Aorta (tissue), 5 donors: Measurements from ENCODE around the gene RPS25. TPM values are rescaled to one million over a fixed set of nuclear protein-coding genes. Genes with fewer than 3 reads are reported as not detected.
"Not testable (repeated sequence)": the region's sequence is repeated elsewhere in the genome, so short reads cannot be mapped to it uniquely, and the experiment has no call there.

ENCODE experiments used
- ATAC-seq: fragments of 200-7000 bp; cut with Tn5 transposase; one replicate; pipeline ENCODE4 v1.9.1; 2022; ENCODE audit warnings: moderate library complexity; ENCODE audit not compliant: low FRiP score
- DNase-seq, 2 donors: peaks; one replicate each; pipeline ENCODE4 v3.0.0-alpha.2; 2020
- H3K27ac ChIP-seq, 2 donors: one replicate each; pipeline ENCODE4 v1.5.1; 2013; ENCODE audit warnings: low read length in 2 of 2, mild to moderate bottlenecking in 2 of 2, moderate library complexity in 2 of 2, control low read depth in 1 of 2, inconsistent platforms in 1 of 2, low read depth in 1 of 2
- H3K27me3 ChIP-seq, 2 donors: one replicate each; pipeline ENCODE4 v1.6.1; 2013; ENCODE audit warnings: control low read depth in 1 of 2, low read length in 1 of 2, mild to moderate bottlenecking in 1 of 2, moderate library complexity in 1 of 2; ENCODE audit not compliant: insufficient read depth in 2 of 2, control insufficient read depth in 1 of 2
- H3K36me3 ChIP-seq, 2 donors: one replicate each; pipeline ENCODE4 v1.6.1; 2013; ENCODE audit warnings: control low read depth in 1 of 2, low read length in 1 of 2, mild to moderate bottlenecking in 1 of 2; ENCODE audit not compliant: insufficient read depth in 2 of 2, control insufficient read depth in 1 of 2
- H3K4me1 ChIP-seq, 2 donors: one replicate each; pipeline ENCODE4 v1.6.1; 2013; ENCODE audit warnings: low read length in 2 of 2, control low read depth in 1 of 2, mild to moderate bottlenecking in 1 of 2, moderate library complexity in 1 of 2; ENCODE audit not compliant: insufficient read depth in 2 of 2, control insufficient read depth in 1 of 2
- H3K4me3 ChIP-seq, 2 donors: one replicate each; pipeline ENCODE4 v1.5.1; 2013; ENCODE audit warnings: low read length in 2 of 2, control low read depth in 1 of 2, mild to moderate bottlenecking in 1 of 2
- H3K9me3 ChIP-seq: one replicate; pipeline ENCODE4 v1.6.1; 2013; ENCODE audit warnings: mild to moderate bottlenecking, low read length; ENCODE audit not compliant: control insufficient read depth
- WGBS, 2 donors: extraction: QIAGEN DNeasy Blood & Tissue Kit; methylation state at CpG; one replicate each; pipeline ENCODE4 v1.1.7; 2013; 5-methylcytosine and 5-hydroxymethylcytosine counted together
- intact Hi-C, 2 donors: fragments of 100-400 bp; cut with DNase I; formaldehyde crosslinking; loops; one replicate each; pipeline versions ENCODE4 v1.14.2 to v1.15.0; 2022
- polyA plus RNA-seq, 2 donors: library from polyadenylated mRNA; stranded (reverse); fragments of 200-250 nt; gene quantifications; one replicate each; pipeline ENCODE4 v1.2.3, GENCODE V29; 2013
- total RNA-seq, 2 donors: library from RNA; stranded (reverse); fragmentation: NEBNext Ultra II Directional; extraction: Animal tissue kit (Norgen Biotek cat#: 25700); gene quantifications; one replicate each; pipeline ENCODE4 v1.2.1, GENCODE V29; 2021
- donor health status: healthy with polysubstance abuse.
- donor health status: Bipolar disorder and iron deficiency.
- donor health status: DM: no; HTN: no; CAD: no.
- donor health status: DM: no; HTN: no; CAD: no.
- donor health status: DM: yes; HTN: yes; CAD: no.

Gene RPS25
- total and polyA plus RNA-seq, 4 donors, result 804 to 4,827 (median 1,577) TPM

DNA sequence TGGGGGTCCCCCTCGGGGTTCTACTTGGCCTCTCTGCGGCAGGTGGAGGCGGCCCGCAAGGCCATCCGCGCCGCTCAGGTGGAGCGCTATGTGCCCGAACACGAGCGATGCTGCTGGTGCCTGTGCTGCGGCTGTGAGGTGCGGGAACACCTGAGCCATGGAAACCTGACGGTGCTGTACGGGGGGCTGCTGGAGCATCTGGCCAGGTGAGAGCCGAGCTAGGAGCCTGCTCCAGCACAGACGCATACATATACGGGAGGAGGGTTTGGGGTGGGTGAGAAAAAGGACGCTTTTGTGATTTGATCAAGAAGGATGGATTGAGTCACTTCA lies 19.8 kb downstream of the RPS25 start:
- peak overlapping the region; percentile 59 to 68 for H3K4me3 ChIP-seq
- no peak for DNase-seq
- 1% methylated on average over 19 of the region's 19 CpGs for WGBS, 2 donors
- peak; percentile 42 for ATAC-seq
- H3K4me1 ChIP-seq, result no peaks in the 10 kb centered on the region
- peaks cover 0 to 1% of the 10 kb centered on the region in 2 donors for H3K36me3 ChIP-seq
- H3K27me3 ChIP-seq, result no peaks in the 10 kb centered on the region
- intact Hi-C loops, result loop anchor here in 1 of 2 donors (2.0 kb wide), 1 partner anchor 20 kb away; the partner anchor contains the start of genes RPS25 and TRAPPC4
- H3K27ac ChIP-seq, result peak overlapping the region; percentile 30 to 89
- no peaks in the 10 kb centered on the region for H3K9me3 ChIP-seq

- peak within 1 kb of the TSS; percentile 59 to 68 for H3K4me3 ChIP-seq
- ATAC-seq (peak; percentile 99), DNase-seq (peak; percentile 97 to 99)
- no peaks in the 10 kb centered on the region for H3K9me3 ChIP-seq
- intact Hi-C loops, result loop anchor here in 1 of 2 donors (2.0 kb wide), 1 partner anchor 21 kb away; the partner anchor contains the start of genes RPS25 and TRAPPC4
- peaks cover 0 to 1% of the 10 kb centered on the region in 2 donors for H3K36me3 ChIP-seq
- peak within 1 kb of the TSS; percentile 30 to 89 for H3K27ac ChIP-seq
- WGBS, 2 donors, result 0% methylated on average over 44 to 54 of the region's 54 CpGs
- H3K4me1 ChIP-seq, result no peaks in the 10 kb centered on the region
- H3K27me3 ChIP-seq, result no peaks in the 10 kb centered on the region
These were observed 20.3 kb downstream of the RPS25 start, which contains the start of gene CENATAC for GRCh38 chr11:118997627-118998387. CENATAC (plus strand) TSS chr11:118998138; CDS start chr11:118998198, 60 bp downstream.

DNA sequence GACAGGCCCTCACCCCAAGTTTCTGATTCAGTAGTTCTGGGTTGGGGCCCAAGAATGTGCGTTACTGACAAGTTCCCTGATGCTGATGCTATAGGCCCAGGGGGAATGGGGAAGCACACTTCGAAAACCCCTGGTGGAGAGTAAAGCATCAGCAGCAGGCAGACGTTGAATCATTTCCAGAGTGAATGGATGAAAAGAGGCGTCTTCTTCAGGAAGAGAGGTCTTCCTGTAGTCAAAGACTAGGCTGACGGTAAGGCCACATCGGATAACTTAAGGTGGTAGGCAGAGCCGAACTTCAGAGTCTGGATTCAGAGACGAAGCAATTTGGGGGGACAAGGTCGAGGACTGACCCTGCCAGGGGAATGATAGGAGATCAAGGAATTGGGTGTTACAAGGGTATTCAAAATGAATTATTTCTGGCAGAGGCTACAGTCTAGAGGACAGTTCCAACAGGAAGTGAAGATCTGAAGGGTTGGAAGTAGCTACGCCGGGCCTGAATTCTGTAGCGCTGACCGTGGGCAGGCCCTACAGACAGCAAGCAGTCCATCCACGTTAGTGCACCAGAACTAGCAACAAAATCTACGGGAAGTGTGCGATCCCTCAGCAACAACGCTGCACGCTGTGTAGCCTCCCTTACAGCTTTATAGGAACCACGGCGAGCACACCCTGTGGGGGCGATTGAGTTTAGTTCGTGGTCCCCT lies 21.1 kb downstream of the RPS25 start:
- H3K27ac ChIP-seq, result peak overlapping the region in 1 of 2 donors; percentile 43
- intact Hi-C loops, result no loop called here
- no peaks in the 10 kb centered on the region for H3K9me3 ChIP-seq
- H3K36me3 ChIP-seq, result peaks cover 0 to 1% of the 10 kb centered on the region in 2 donors
- H3K4me1 ChIP-seq, result no peaks in the 10 kb centered on the region
- DNase-seq (no peak), ATAC-seq (peak; percentile 12)
- no peaks in the 10 kb centered on the region for H3K27me3 ChIP-seq
- WGBS, 2 donors, result 17 to 19% methylated on average over 22 of the region's 22 CpGs
- H3K4me3 ChIP-seq, result peak overlapping the region; percentile 53 to 68

- H3K4me1 ChIP-seq, DNase-seq, H3K27me3 ChIP-seq, H3K4me3 ChIP-seq, intact Hi-C loops, H3K36me3 ChIP-seq, H3K9me3 ChIP-seq, H3K27ac ChIP-seq, ATAC-seq: not testable (repeated sequence)
- 93% methylated on average over 25 to 44 of the region's 44 CpGs for WGBS, 2 donors
These were observed 26.6 kb downstream of the RPS25 start for GRCh38 chr11:118991486-118992038.

DNA sequence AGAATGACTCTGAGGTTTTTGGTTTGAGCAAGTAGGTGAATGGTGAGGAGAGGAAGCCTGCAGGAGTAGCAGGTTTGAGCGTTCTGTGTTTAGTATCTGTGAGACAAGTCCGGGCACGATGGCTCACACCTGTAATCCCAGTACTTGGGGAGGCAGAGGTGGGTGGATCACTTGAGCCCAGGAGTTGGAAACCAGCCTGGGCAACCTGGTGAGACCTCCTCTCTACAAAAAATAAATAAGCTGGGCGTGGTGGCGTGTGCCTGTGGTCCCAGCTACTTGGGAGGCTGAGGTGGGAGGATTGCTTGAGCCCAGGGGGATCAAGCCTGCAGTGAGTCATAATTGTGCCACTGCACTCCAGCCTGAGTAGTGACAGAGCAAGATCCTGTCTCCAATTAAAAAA lies 29.9 kb downstream of the RPS25 start:
- ATAC-seq, result no peak
- H3K9me3 ChIP-seq, result no peaks in the 10 kb centered on the region
- H3K27ac ChIP-seq, result no peak overlapping the region
- H3K27me3 ChIP-seq, result no peaks in the 10 kb centered on the region
- intact Hi-C loops, result no loop called here
- 92 to 93% methylated on average over 5 of the region's 5 CpGs for WGBS, 2 donors
- DNase-seq, result no peak
- H3K36me3 ChIP-seq, result no peaks in the 10 kb centered on the region
- no peaks in the 10 kb centered on the region for H3K4me1 ChIP-seq
- H3K4me3 ChIP-seq, result no peak overlapping the region

GRCh38 chr11:118984825-118985224 lies 33.3 kb downstream of the RPS25 start:
- intact Hi-C loops, result no loop called here
- no peak for ATAC-seq
- 76 to 83% methylated on average over 2 of the region's 2 CpGs for WGBS, 2 donors
- Histone ChIP-seq H3K27me3 (no peaks in the 10 kb centered on the region), H3K36me3 (no peaks in the 10 kb centered on the region), H3K4me3 (no peak overlapping the region), H3K27ac (no peak overlapping the region), H3K9me3 (no peaks in the 10 kb centered on the region), H3K4me1 (no peaks in the 10 kb centered on the region)
- DNase-seq, result no peak

DNA sequence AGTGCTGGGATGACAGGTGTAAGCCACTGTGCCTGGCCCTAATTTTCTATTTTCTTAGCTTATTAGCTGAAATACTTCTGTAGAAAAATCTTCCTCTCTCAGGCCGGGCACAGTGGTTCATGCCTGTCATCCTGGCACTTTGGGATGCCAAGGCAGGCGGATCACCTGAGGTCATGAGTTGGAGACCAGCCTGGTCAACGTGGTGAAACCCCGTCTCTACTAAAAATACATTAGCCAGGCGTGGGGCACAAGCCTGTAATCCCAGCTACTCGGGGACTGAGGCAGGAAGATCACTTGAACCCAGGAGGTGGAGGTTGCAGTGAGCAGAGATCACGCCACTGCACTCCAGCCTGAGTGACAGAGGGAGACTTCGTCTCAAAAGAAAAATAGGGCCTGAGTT lies 33.8 kb downstream of the RPS25 start:
- intact Hi-C loops, H3K36me3 ChIP-seq, H3K27ac ChIP-seq, H3K4me1 ChIP-seq, ATAC-seq, H3K9me3 ChIP-seq, H3K4me3 ChIP-seq, DNase-seq, H3K27me3 ChIP-seq: not testable (repeated sequence)
- WGBS, 2 donors, result 38 to 54% methylated on average over 8 of the region's 8 CpGs

DNA sequence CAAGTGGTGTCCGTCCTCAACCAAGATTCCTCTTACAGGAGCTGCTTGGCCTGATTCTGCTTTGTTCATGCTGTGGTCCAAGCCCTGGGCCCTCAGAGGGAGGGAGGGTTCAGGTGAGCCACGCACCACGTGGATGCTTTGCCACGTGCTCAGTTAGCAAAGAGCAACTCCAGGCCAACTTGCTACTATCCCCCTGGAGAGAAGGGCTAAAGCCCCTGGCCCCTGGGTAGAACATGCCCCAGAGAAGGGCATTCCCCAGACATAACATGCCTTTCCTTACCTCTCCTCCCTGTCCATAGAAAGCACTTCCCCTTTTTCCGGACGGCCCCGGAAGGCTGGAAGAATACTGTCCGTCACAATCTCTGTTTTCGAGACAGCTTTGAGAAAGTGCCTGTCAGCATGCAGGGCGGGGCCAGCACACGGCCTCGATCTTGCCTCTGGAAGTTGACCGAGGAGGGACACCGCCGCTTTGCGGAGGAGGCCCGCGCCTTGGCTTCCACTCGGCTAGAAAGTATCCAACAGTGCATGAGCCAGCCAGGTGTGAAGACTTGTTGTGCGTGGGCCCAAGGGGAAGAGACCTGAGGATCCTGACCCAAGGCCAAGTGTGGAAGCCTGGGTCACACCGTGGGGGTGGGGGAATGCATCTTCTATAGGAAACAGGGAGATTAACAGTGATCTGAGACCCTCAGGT lies 37.8 kb downstream of the RPS25 start:
- Histone ChIP-seq H3K27ac (no peak overlapping the region), H3K27me3 (peaks cover 0 to 3% of the 10 kb centered on the region in 2 donors), H3K9me3 (no peaks in the 10 kb centered on the region), H3K36me3 (no peaks in the 10 kb centered on the region), H3K4me1 (no peaks in the 10 kb centered on the region), H3K4me3 (no peak overlapping the region)
- DNase-seq, result peak in 1 of 2 donors; percentile 76
- 32 to 39% methylated on average over 21 of the region's 21 CpGs for WGBS, 2 donors
- intact Hi-C loops, result no loop called here
- ATAC-seq, result peak; percentile 46
